ENCODE results near the gene STARD13. TPM values are rescaled to one million over a fixed set of nuclear protein-coding genes. Genes with fewer than 3 reads are reported as not detected.

STARD13 gene
- polyA plus RNA-seq, 1 donor (not counting 4 experiments of a cell fraction or from before 2014, with no cell fraction given), result 11.9 TPM

GRCh38 chr13:33321686-33322542 is 36.4 kb upstream of the STARD13 start:
- no peak overlapping the region for H3K9ac ChIP-seq (ENCODE audit: control insufficient read depth, extremely low read depth, insufficient read depth, low read length)
- no peak overlapping the region for H3K27ac ChIP-seq (ENCODE audit: control insufficient read depth, insufficient read depth, low read length)
- FAIRE-seq (no peak), DNase-seq (ENCODE audit: low read depth, low spot score) (no peak)
- no peaks in the 10 kb centered on the region for H4K20me1 ChIP-seq (ENCODE audit: control insufficient read depth, extremely low read depth, insufficient read depth, low read length)
- H3K4me3 ChIP-seq (ENCODE audit: control insufficient read depth in 2 of 3, extremely low read depth in 1 of 3, insufficient read depth in 2 of 3, low read depth in 1 of 3, low read length in 3 of 3), result no peak overlapping the region
- no peaks in the 10 kb centered on the region for H3K4me1 ChIP-seq (ENCODE audit: control insufficient read depth, extremely low read depth, insufficient read depth, low read length)
- H3K9me3 ChIP-seq (ENCODE audit: control insufficient read depth, low read depth, low read length), result no peaks in the 10 kb centered on the region
- H3K27me3 ChIP-seq (ENCODE audit: control insufficient read depth, extremely low read depth, insufficient read depth, low read length), result no peaks in the 10 kb centered on the region
- no peak overlapping the region for H2AFZ ChIP-seq (ENCODE audit: control insufficient read depth, low read length)
- H3K4me2 ChIP-seq (ENCODE audit: control insufficient read depth, extremely low read depth, insufficient read depth, low read depth, low read length), result no peak overlapping the region
- no peaks in the 10 kb centered on the region for H3K79me2 ChIP-seq (ENCODE audit: control insufficient read depth, insufficient read depth, low read length)
- no peaks in the 10 kb centered on the region for H3K9me1 ChIP-seq (ENCODE audit: control insufficient read depth, extremely low read depth, insufficient read depth, low read length)
- no peaks in the 10 kb centered on the region for H3K36me3 ChIP-seq (ENCODE audit: control insufficient read depth in 2 of 2, extremely low read depth in 1 of 2, insufficient read depth in 2 of 2, low read length in 2 of 2)
- no peak for TF ChIP-seq EZH2 (IDR thresholded peaks at IDR 0.05; ENCODE audit: low read length)
- TF ChIP-seq CTCF (optimal IDR thresholded peaks at IDR 0.05 in 1 of 3, IDR thresholded peaks at IDR 0.05 in 1 of 3, conservative IDR thresholded peaks at IDR 0.05 in 1 of 3; ENCODE audit: extremely low read depth in 1 of 3, insufficient read depth in 2 of 3, low read length in 3 of 3), result no peak
- dilution Hi-C loops (cut with MboI; ENCODE audit: extremely low pct_ligation_motif_present, low sequenced_read_pairs), result no loop called here

GRCh38 chr13:33319859-33320258 is 34.3 kb upstream of the STARD13 start:
- dilution Hi-C loops (cut with MboI; ENCODE audit: extremely low pct_ligation_motif_present, low sequenced_read_pairs), result no loop called here
- Histone ChIP-seq H3K4me2 (ENCODE audit: control insufficient read depth, extremely low read depth, insufficient read depth, low read depth, low read length) (no peak overlapping the region), H3K4me1 (ENCODE audit: control insufficient read depth, extremely low read depth, insufficient read depth, low read length) (no peaks in the 10 kb centered on the region), H3K36me3 (ENCODE audit: control insufficient read depth in 2 of 2, extremely low read depth in 1 of 2, insufficient read depth in 2 of 2, low read length in 2 of 2) (no peaks in the 10 kb centered on the region), H3K9me3 (ENCODE audit: control insufficient read depth, low read depth, low read length) (no peaks in the 10 kb centered on the region), H4K20me1 (ENCODE audit: control insufficient read depth, extremely low read depth, insufficient read depth, low read length) (no peaks in the 10 kb centered on the region), H3K4me3 (ENCODE audit: control insufficient read depth in 2 of 3, extremely low read depth in 1 of 3, insufficient read depth in 2 of 3, low read depth in 1 of 3, low read length in 3 of 3) (no peak overlapping the region), H3K27me3 (ENCODE audit: control insufficient read depth, extremely low read depth, insufficient read depth, low read length) (no peaks in the 10 kb centered on the region), H2AFZ (ENCODE audit: control insufficient read depth, low read length) (no peak overlapping the region), H3K9ac (ENCODE audit: control insufficient read depth, extremely low read depth, insufficient read depth, low read length) (no peak overlapping the region), H3K79me2 (ENCODE audit: control insufficient read depth, insufficient read depth, low read length) (no peaks in the 10 kb centered on the region), H3K27ac (ENCODE audit: control insufficient read depth, insufficient read depth, low read length) (no peak overlapping the region), H3K9me1 (ENCODE audit: control insufficient read depth, extremely low read depth, insufficient read depth, low read length) (no peaks in the 10 kb centered on the region)
- TF ChIP-seq CTCF (optimal IDR thresholded peaks at IDR 0.05 in 1 of 3, IDR thresholded peaks at IDR 0.05 in 1 of 3, conservative IDR thresholded peaks at IDR 0.05 in 1 of 3; ENCODE audit: extremely low read depth in 1 of 3, insufficient read depth in 2 of 3, low read length in 3 of 3) (no peak), EZH2 (IDR thresholded peaks at IDR 0.05; ENCODE audit: low read length) (no peak)
- no peak for FAIRE-seq
- no peak for DNase-seq (ENCODE audit: low read depth, low spot score)
